HG03439 (cell line): Measurements from ENCODE around the gene CTXN2.

Experiments
- ATAC-seq: cut with Tn5 transposase; IDR thresholded peaks from one replicate; pipeline ENCODE4 v1.9.1; 2021; ENCODE audit warnings: mild to moderate bottlenecking, moderate library complexity; ENCODE audit not compliant: unreplicated experiment

CTXN2 gene

DNA sequence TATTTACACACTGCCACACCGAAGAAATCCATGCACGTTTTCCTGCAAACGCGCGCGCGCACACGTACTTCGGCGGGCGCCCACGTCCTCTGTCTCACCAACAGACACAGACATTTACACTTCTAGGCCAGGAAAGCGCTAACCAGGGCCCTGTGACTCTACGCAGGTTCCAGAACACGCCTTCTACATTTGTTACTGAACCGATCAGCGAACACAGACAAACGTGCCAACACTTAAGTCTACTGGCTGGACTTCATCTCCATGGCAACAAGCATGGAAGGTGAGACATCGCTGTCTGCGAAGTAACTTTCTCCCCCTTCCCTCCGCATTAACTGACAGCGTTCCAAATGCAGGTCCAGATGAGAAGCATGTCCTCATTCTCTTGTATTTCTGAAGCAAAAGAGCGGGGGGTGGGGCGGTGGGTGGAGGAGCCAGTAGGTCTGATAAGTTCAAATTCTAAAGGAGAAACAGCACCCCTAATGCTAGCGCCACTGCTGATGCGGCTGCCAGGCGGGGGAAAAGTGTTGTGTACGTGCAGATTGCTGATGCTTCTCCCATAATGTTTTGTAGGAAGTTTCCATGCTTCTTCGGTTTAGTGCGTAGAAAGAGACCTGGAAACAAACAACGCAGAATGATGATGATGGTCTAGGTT is at the start of gene CTXN2:
TSS of gene CTXN2 (plus strand) at position 92 of the 652 bp plus-strand sequence. CDS start 9,636 bp downstream, outside the sequence.
- no peak for ATAC-seq

- ATAC-seq = no peak
Observed at GRCh38 chr15:48143856-48144255, 47.6 kb upstream of the CTXN2 start.

- no peak for ATAC-seq
Observed at GRCh38 chr15:48144889-48145288, 46.6 kb upstream of the CTXN2 start.

- ATAC-seq = no peak
Observed at GRCh38 chr15:48145923-48146322, 45.5 kb upstream of the CTXN2 start.

GRCh38 chr15:48147358-48147757 is 44.1 kb upstream of the CTXN2 start:
- no peak for ATAC-seq

GRCh38 chr15:48149858-48150257 is 41.6 kb upstream of the CTXN2 start:
- no peak for ATAC-seq

GRCh38 chr15:48153526-48153925 is 37.9 kb upstream of the CTXN2 start:
- no peak for ATAC-seq

GRCh38 chr15:48168616-48169015 is 22.8 kb upstream of the CTXN2 start:
- no peak for ATAC-seq

DNA sequence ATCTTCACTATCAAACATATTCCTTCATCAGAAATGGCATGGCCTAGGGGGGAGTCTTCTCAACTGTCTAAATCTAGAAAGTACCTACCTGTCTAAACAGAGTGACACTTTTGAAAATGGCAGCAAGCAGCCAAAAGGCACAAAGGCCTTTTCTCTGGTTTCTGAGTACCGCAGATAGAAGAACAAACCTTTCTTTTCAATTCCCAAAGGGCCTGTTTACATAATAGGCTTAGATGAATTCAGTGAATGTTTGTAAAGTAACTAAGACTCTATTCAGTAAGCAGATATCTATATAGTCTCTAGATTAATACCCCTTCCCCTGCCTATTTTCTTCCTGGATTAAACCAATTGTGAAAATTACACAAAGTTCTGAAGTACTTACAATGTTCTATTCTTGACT is 20.5 kb upstream of the CTXN2 start:
- ATAC-seq = no peak

DNA sequence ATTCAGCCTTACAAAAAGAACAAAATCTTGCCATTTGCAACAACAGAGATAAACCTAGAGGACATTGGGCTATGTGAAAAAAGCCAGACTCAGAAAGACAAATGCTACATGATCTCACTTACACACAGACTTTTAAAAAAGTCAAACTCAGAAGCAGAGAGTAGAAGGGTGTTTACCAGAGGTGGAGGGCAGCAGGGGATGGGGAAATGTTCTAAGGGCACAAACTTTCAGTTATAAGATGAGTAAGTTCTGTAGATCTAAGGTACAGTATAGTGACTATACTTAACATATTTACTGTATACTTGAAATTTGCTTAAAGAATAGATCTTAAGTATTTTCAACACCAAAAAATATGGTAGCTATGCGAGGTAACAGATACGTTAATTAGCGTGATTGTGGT is 16.3 kb upstream of the CTXN2 start:
- no peak for ATAC-seq

- ATAC-seq = no peak
Observed at GRCh38 chr15:48176112-48176511, 15.4 kb upstream of the CTXN2 start.

DNA sequence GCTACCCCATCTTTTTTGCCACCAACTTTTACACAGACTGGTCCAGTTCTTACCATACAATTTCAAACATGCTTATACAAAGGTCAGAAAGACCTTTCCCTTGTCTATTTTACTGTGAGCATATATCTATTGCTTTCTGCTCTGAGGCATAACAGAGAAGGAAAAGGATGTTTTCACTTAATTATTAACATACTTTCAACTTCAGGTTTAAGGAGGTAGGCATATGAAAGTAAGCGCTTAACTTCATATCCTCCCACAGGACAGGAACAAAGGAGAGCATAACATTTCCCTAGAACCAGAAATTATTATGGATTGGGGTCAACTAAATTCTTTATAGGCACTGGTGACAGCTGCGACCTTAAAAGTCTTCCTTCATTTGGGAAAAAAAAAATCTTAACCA is 14.5 kb upstream of the CTXN2 start:
- no peak for ATAC-seq

GRCh38 chr15:48177383-48177765 is 14.1 kb upstream of the CTXN2 start:
- peak; percentile 61 for ATAC-seq

GRCh38 chr15:48177766-48178647 is 13.5 kb upstream of the CTXN2 start, which contains the start of gene MYEF2:
TSS of gene MYEF2 (minus strand) at chr15:48178295. CDS start at chr15:48178237, 58 bp downstream.
- ATAC-seq = peak; percentile 69

- no peak for ATAC-seq
Observed at GRCh38 chr15:48178648-48178931, 12.9 kb upstream of the CTXN2 start.

DNA sequence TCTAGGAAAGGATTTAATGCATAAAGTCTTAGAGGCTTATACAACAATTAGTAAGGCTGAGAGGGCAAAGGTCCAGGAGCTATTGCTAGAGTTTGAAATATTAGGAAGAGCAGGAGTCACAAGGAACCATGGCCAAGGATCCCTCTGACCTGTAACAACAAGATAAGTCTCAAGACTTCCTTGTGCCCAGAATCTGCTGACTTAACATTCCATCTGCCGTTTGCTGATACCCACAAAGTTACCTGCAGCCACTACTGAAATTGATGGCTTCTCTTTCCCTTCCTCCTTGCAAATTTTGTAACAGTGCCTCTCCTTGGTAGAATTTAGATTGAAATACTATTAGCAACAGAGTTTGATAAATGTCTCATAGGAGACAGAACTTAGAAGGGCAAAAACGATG is 8.7 kb upstream of the CTXN2 start:
- no peak for ATAC-seq

- no peak for ATAC-seq
Observed at GRCh38 chr15:48185529-48185928, 5.9 kb upstream of the CTXN2 start.

GRCh38 chr15:48186271-48186670 is 5.2 kb upstream of the CTXN2 start:
- no peak for ATAC-seq

- no peak for ATAC-seq
Observed at GRCh38 chr15:48190932-48191573, 412 bp upstream of the CTXN2 start.

DNA sequence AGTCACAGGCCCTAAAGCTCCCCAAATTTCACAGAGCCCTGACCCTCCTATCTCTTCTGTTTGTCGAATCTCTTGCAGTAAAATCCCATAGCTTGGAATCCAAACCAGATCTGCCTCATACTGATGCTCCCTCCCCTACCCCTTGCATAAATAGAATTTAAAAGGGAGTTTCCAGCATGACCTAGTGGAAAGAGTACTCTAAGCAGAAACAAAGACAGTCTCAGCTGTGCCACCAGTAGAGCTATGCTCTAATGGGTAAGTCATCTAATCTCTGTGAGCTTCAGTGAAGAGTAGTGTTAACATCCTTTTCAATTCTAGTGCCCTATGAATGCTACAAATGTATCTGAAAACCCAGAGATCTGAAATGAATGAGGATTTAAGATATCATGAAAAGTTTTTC is 10.6 kb downstream of the CTXN2 start:
- no peak for ATAC-seq

- ATAC-seq = no peak
Observed at GRCh38 chr15:48205981-48206380, 14.5 kb downstream of the CTXN2 start, which contains the start of gene SLC12A1. TSS of gene SLC12A1 (plus strand) at chr15:48206302. CDS start at chr15:48207720, 1,418 bp downstream.

DNA sequence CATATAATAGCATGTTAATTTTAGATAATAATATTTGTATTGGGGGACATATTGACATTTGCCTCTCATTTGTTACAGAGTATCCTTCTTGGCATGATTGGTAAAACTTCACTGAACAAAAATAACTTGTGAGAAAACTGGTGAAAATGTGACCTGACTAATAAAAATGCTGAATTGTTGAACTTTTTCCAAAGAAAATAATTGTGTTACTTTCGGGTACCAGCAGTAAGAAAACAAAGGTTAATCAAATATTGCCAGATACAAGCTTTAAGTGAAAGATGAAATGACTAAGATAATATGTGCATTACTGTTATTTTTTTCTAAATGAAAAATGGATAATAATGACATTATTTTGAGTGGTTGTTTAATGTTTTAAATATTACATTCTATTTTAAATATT is 29.8 kb downstream of the CTXN2 start:
- no peak for ATAC-seq
